ENCODE results near the gene ALAS1. TPM values are rescaled to one million over a fixed set of nuclear protein-coding genes. Genes with fewer than 3 reads are reported as not detected.
A peak's percentile ranks its signal among the peaks of the same experiment; 100 is the strongest.

Gene ALAS1
- total and polyA plus RNA-seq, 2 of the 13 experiments (the other 11 are each of a cell fraction or from before 2014, with no cell fraction given) = 36.0 to 43.2 TPM

GRCh38 chr3:52197842-52198625 lies at the start of gene ALAS1 (continued):
- no peak for TF ChIP-seq NONO (IDR thresholded peaks at IDR 0.05)
- TF ChIP-seq NONO (CRISPR knock-in tag; conservative IDR thresholded peaks at IDR 0.05) = peak; percentile 63; the same call in 1 of the 2 replicates
- TF ChIP-seq ZNF160 (CRISPR knock-in tag; IDR thresholded peaks at IDR 0.05) = peak; percentile 75; the same call in 1 of the 2 replicates
- peak; percentile 47; the same call in 1 of the 2 replicates for TF ChIP-seq BRD4 (CRISPR knock-in tag; IDR thresholded peaks at IDR 0.05)
- TF ChIP-seq, protein P1, sequence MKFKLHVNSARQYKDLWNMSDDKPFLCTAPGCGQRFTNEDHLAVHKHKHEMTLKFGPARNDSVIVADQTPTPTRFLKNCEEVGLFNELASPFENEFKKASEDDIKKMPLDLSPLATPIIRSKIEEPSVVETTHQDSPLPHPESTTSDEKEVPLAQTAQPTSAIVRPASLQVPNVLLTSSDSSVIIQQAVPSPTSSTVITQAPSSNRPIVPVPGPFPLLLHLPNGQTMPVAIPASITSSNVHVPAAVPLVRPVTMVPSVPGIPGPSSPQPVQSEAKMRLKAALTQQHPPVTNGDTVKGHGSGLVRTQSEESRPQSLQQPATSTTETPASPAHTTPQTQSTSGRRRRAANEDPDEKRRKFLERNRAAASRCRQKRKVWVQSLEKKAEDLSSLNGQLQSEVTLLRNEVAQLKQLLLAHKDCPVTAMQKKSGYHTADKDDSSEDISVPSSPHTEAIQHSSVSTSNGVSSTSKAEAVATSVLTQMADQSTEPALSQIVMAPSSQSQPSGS (CRISPR knock-in tag; IDR thresholded peaks at IDR 0.05) = peak; percentile 49; the same call in 1 of the 2 replicates
- TF ChIP-seq, protein P2, sequence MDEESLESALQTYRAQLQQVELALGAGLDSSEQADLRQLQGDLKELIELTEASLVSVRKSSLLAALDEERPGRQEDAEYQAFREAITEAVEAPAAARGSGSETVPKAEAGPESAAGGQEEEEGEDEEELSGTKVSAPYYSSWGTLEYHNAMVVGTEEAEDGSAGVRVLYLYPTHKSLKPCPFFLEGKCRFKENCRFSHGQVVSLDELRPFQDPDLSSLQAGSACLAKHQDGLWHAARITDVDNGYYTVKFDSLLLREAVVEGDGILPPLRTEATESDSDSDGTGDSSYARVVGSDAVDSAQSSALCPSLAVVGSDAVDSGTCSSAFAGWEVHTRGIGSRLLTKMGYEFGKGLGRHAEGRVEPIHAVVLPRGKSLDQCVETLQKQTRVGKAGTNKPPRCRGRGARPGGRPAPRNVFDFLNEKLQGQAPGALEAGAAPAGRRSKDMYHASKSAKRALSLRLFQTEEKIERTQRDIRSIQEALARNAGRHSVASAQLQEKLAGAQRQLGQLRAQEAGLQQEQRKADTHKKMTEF (CRISPR knock-in tag; IDR thresholded peaks at IDR 0.05) = peak; percentile 78; the same call in 1 of the 2 replicates
- TF ChIP-seq ZSCAN31 (CRISPR knock-in tag; IDR thresholded peaks at IDR 0.05; ENCODE audit: low read depth) = 0 out of 2 replicates have a peak, but pooled peaks have one; percentile 43
- TF ChIP-seq, protein P3, sequence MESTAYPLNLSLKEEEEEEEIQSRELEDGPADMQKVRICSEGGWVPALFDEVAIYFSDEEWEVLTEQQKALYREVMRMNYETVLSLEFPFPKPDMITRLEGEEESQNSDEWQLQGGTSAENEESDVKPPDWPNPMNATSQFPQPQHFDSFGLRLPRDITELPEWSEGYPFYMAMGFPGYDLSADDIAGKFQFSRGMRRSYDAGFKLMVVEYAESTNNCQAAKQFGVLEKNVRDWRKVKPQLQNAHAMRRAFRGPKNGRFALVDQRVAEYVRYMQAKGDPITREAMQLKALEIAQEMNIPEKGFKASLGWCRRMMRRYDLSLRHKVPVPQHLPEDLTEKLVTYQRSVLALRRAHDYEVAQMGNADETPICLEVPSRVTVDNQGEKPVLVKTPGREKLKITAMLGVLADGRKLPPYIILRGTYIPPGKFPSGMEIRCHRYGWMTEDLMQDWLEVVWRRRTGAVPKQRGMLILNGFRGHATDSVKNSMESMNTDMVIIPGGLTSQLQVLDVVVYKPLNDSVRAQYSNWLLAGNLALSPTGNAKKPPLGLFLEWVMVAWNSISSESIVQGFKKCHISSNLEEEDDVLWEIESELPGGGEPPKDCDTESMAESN (CRISPR knock-in tag; conservative IDR thresholded peaks at IDR 0.05) = peak; percentile 76; the same call in 1 of the 2 replicates
- peak; percentile 86 for TF ChIP-seq HOXA5 (CRISPR knock-in tag; IDR thresholded peaks at IDR 0.05)
- TF ChIP-seq, protein P4, sequence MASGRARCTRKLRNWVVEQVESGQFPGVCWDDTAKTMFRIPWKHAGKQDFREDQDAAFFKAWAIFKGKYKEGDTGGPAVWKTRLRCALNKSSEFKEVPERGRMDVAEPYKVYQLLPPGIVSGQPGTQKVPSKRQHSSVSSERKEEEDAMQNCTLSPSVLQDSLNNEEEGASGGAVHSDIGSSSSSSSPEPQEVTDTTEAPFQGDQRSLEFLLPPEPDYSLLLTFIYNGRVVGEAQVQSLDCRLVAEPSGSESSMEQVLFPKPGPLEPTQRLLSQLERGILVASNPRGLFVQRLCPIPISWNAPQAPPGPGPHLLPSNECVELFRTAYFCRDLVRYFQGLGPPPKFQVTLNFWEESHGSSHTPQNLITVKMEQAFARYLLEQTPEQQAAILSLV (CRISPR knock-in tag; IDR thresholded peaks at IDR 0.05; ENCODE audit: borderline replicate concordance) = peak; percentile 60; the same call in 1 of the 2 replicates
- TF ChIP-seq ZNF773 (CRISPR knock-in tag; IDR thresholded peaks at IDR 0.05; ENCODE audit: borderline replicate concordance) = peak; percentile 53; the same call in 1 of the 2 replicates
- TF ChIP-seq TARDBP (CRISPR knock-in tag; IDR thresholded peaks at IDR 0.05) = peak; percentile 81
- TF ChIP-seq HNRNPLL (IDR thresholded peaks at IDR 0.05; ENCODE audit: low read depth, low read length, poor library complexity, severe bottlenecking) = peak; percentile 49
- TF ChIP-seq ARNTL (CRISPR knock-in tag; IDR thresholded peaks at IDR 0.05) = peak; percentile 41; the same call in 1 of the 2 replicates
- TF ChIP-seq, protein P5, sequence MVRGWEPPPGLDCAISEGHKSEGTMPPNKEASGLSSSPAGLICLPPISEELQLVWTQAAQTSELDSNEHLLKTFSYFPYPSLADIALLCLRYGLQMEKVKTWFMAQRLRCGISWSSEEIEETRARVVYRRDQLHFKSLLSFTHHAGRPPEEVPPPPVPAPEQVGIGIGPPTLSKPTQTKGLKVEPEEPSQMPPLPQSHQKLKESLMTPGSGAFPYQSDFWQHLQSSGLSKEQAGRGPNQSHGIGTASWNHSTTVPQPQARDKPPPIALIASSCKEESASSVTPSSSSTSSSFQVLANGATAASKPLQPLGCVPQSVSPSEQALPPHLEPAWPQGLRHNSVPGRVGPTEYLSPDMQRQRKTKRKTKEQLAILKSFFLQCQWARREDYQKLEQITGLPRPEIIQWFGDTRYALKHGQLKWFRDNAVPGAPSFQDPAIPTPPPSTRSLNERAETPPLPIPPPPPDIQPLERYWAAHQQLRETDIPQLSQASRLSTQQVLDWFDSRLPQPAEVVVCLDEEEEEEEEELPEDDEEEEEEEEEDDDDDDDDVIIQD (CRISPR knock-in tag; IDR thresholded peaks at IDR 0.05; ENCODE audit: low read depth) = 0 out of 2 replicates have a peak, but pooled peaks have one; percentile 20
- peak; percentile 71 for TF ChIP-seq BORCS8-MEF2B (CRISPR knock-in tag; IDR thresholded peaks at IDR 0.05)
- peak; percentile 91 for TF ChIP-seq KDM2A (CRISPR knock-in tag; IDR thresholded peaks at IDR 0.05; ENCODE audit: borderline replicate concordance, low read depth)
- peak; percentile 77 for TF ChIP-seq TAF1 (CRISPR knock-in tag; IDR thresholded peaks at IDR 0.05)
- 0 out of 2 replicates have a peak, but pooled peaks have one; percentile 9 for TF ChIP-seq KDM6A (CRISPR knock-in tag; IDR thresholded peaks at IDR 0.05; ENCODE audit: low read depth)
- peak; percentile 57; the same call in 1 of the 2 replicates for TF ChIP-seq REPIN1 (CRISPR knock-in tag; IDR thresholded peaks at IDR 0.05; ENCODE audit: borderline replicate concordance, low read depth)
- peak; percentile 89; the same call in 1 of the 2 replicates for TF ChIP-seq ZNF510 (CRISPR knock-in tag; IDR thresholded peaks at IDR 0.05; ENCODE audit: low read depth)

Measured in HepG2 (cell line).